Progenitor cell of endocrine pancreas (in vitro differentiated cells): ENCODE measurements around the gene PMS1. TPM values are rescaled to one million over a fixed set of nuclear protein-coding genes. Genes with fewer than 3 reads are reported as not detected.

Experiments used
- DNase-seq: peaks from one replicate; pipeline ENCODE4 v3.0.0; 2021; ENCODE audit warnings: low spot score; ENCODE audit not compliant: unreplicated experiment
- H3K27ac Mint-ChIP-seq: 2 replicates; pipeline ENCODE4 v1.8.0; 2021; ENCODE audit warnings: mild to moderate bottlenecking, moderate library complexity, mixed read lengths
- H3K27me3 Mint-ChIP-seq: 2 replicates; pipeline ENCODE4 v1.8.0; 2021; ENCODE audit warnings: mixed read lengths
- H3K36me3 Mint-ChIP-seq: 2 replicates; pipeline ENCODE4 v1.8.0; 2022; ENCODE audit warnings: mixed read lengths; ENCODE audit not compliant: insufficient read depth
- H3K4me1 Mint-ChIP-seq: 2 replicates; pipeline ENCODE4 v1.8.0; 2021; ENCODE audit warnings: low read depth, mixed read lengths
- H3K4me3 Mint-ChIP-seq: 2 replicates; pipeline ENCODE4 v1.8.0; 2021; ENCODE audit warnings: low read depth, mild to moderate bottlenecking, moderate library complexity, mixed read lengths
- H3K9me3 Mint-ChIP-seq: 2 replicates; pipeline ENCODE4 v1.8.0; 2021; ENCODE audit warnings: low read depth, mixed read lengths
- CTCF ChIP-seq: fragments of 200-600 bp; sonication (generic); IDR thresholded peaks from one replicate; pipeline ENCODE4 v1.5.0; 2021; ENCODE audit warnings: antibody characterized with exemption, mild to moderate bottlenecking; ENCODE audit not compliant: unreplicated experiment
- total RNA-seq: library from RNA; stranded (reverse); gene quantifications from 2 replicates; pipeline ENCODE4 v1.2.1, GENCODE V29; 2021

PMS1 gene
- total RNA-seq, 1 donor from 2014 or later: 72.4 TPM

- H3K9me3 Mint-ChIP-seq: no peaks in the 10 kb centered on the region
- H3K27me3 Mint-ChIP-seq: no peaks in the 10 kb centered on the region
- no peak for DNase-seq
These were observed 70.7 kb downstream of the PMS1 start for GRCh38 chr2:189854940-189855339.

GRCh38 chr2:189858291-189858690 is 74.0 kb downstream of the PMS1 start:
- H3K27ac Mint-ChIP-seq: no peak overlapping the region
- no peak for DNase-seq
- peaks cover 5% of the 10 kb centered on the region for H3K4me1 Mint-ChIP-seq
- H3K36me3 Mint-ChIP-seq: peaks cover 25% of the 10 kb centered on the region
- H3K9me3 Mint-ChIP-seq: peaks cover 8% of the 10 kb centered on the region
- no peak overlapping the region for H3K4me3 Mint-ChIP-seq
- TF ChIP-seq CTCF: no peak
- H3K27me3 Mint-ChIP-seq: no peaks in the 10 kb centered on the region

More at GRCh38 chr2:189854940-189855339, 70.7 kb downstream of the PMS1 start:
- no peaks in the 10 kb centered on the region for H3K4me1 Mint-ChIP-seq
- H3K36me3 Mint-ChIP-seq: peaks cover 13% of the 10 kb centered on the region
- TF ChIP-seq CTCF: no peak
- H3K4me3 Mint-ChIP-seq: no peak overlapping the region
- no peak overlapping the region for H3K27ac Mint-ChIP-seq

GRCh38 chr2:189860161-189860560 is 75.9 kb downstream of the PMS1 start:
- DNase-seq: no peak
- H3K27ac Mint-ChIP-seq: no peak overlapping the region
- H3K4me3 Mint-ChIP-seq: no peak overlapping the region
- peaks cover 24% of the 10 kb centered on the region for H3K36me3 Mint-ChIP-seq
- TF ChIP-seq CTCF: no peak
- no peaks in the 10 kb centered on the region for H3K27me3 Mint-ChIP-seq
- peaks cover 5% of the 10 kb centered on the region for H3K4me1 Mint-ChIP-seq
- H3K9me3 Mint-ChIP-seq: peaks cover 8% of the 10 kb centered on the region

GRCh38 chr2:189862751-189863150 is 78.5 kb downstream of the PMS1 start:
- Mint-ChIP-seq H3K27me3 (no peaks in the 10 kb centered on the region), H3K4me1 (peaks cover 5% of the 10 kb centered on the region), H3K27ac (no peak overlapping the region), H3K4me3 (no peak overlapping the region), H3K36me3 (peaks cover 22% of the 10 kb centered on the region), H3K9me3 (peaks cover 8% of the 10 kb centered on the region)
- DNase-seq: no peak
- no peak for TF ChIP-seq CTCF

- TF ChIP-seq CTCF: no peak
- Mint-ChIP-seq H3K36me3 (peaks cover 24% of the 10 kb centered on the region), H3K4me3 (no peak overlapping the region)
These were observed 81.6 kb downstream of the PMS1 start for GRCh38 chr2:189865826-189866225.

More at GRCh38 chr2:189865826-189866225, 81.6 kb downstream of the PMS1 start:
- peaks cover 8% of the 10 kb centered on the region for H3K9me3 Mint-ChIP-seq
- H3K4me1 Mint-ChIP-seq: peaks cover 5% of the 10 kb centered on the region
- no peak overlapping the region for H3K27ac Mint-ChIP-seq
- no peaks in the 10 kb centered on the region for H3K27me3 Mint-ChIP-seq
- no peak for DNase-seq
